Measurements from ENCODE around the gene FNDC1.
"Not testable (repeated sequence)": the region's sequence is repeated elsewhere in the genome, so short reads cannot be mapped to it uniquely, and the experiment has no call there.

FNDC1 gene

GRCh38 chr6:159169193-159169555 is at the start of gene FNDC1:
Gene FNDC1, plus strand, starts transcription at chr6:159169400. Its CDS starts 197 bp downstream, at chr6:159169597.
- peak; percentile 92 for DNase-seq (ENCODE audit: low spot score)

- no peak for DNase-seq (ENCODE audit: low spot score)
These were observed 49.4 kb upstream of the FNDC1 start for GRCh38 chr6:159119791-159120190.

GRCh38 chr6:159121486-159121885 is 47.7 kb upstream of the FNDC1 start:
- no peak for DNase-seq (ENCODE audit: low spot score)

GRCh38 chr6:159122453-159122852 is 46.7 kb upstream of the FNDC1 start:
- DNase-seq (ENCODE audit: low spot score), result no peak

GRCh38 chr6:159123831-159124230 is 45.4 kb upstream of the FNDC1 start:
- not testable (repeated sequence) for DNase-seq (ENCODE audit: low spot score)

- no peak for DNase-seq (ENCODE audit: low spot score)
These were observed 44.1 kb upstream of the FNDC1 start for GRCh38 chr6:159125014-159125609.

- DNase-seq (ENCODE audit: low spot score), result no peak
These were observed 43.2 kb upstream of the FNDC1 start for GRCh38 chr6:159125951-159126352.

GRCh38 chr6:159126590-159126989 is 42.6 kb upstream of the FNDC1 start:
- no peak for DNase-seq (ENCODE audit: low spot score)

- DNase-seq (ENCODE audit: low spot score), result no peak
These were observed 41.5 kb upstream of the FNDC1 start for GRCh38 chr6:159127701-159128100.

- no peak for DNase-seq (ENCODE audit: low spot score)
These were observed 40.2 kb upstream of the FNDC1 start for GRCh38 chr6:159128978-159129377.

- no peak for DNase-seq (ENCODE audit: low spot score)
These were observed 38.4 kb upstream of the FNDC1 start for GRCh38 chr6:159130846-159131245.

- DNase-seq (ENCODE audit: low spot score), result no peak
These were observed 37.5 kb upstream of the FNDC1 start for GRCh38 chr6:159131709-159132108.

- DNase-seq (ENCODE audit: low spot score), result no peak
These were observed 36.5 kb upstream of the FNDC1 start for GRCh38 chr6:159132664-159133063.

GRCh38 chr6:159134701-159135364 is 34.4 kb upstream of the FNDC1 start:
- peak; percentile 82 for DNase-seq (ENCODE audit: low spot score)

GRCh38 chr6:159137676-159138075 is 31.5 kb upstream of the FNDC1 start:
- DNase-seq (ENCODE audit: low spot score), result no peak

- DNase-seq (ENCODE audit: low spot score), result no peak
These were observed 26.7 kb upstream of the FNDC1 start for GRCh38 chr6:159142531-159142930.

- no peak for DNase-seq (ENCODE audit: low spot score)
These were observed 20.6 kb upstream of the FNDC1 start for GRCh38 chr6:159148641-159149040.

- no peak for DNase-seq (ENCODE audit: low spot score)
These were observed 19.6 kb upstream of the FNDC1 start for GRCh38 chr6:159149641-159150040.

- peak; percentile 62 for DNase-seq (ENCODE audit: low spot score)
These were observed 17.8 kb upstream of the FNDC1 start for GRCh38 chr6:159151266-159151855.

GRCh38 chr6:159152041-159152440 is 17.2 kb upstream of the FNDC1 start:
- no peak for DNase-seq (ENCODE audit: low spot score)

- no peak for DNase-seq (ENCODE audit: low spot score)
These were observed 16.4 kb upstream of the FNDC1 start for GRCh38 chr6:159152782-159153181.

- no peak for DNase-seq (ENCODE audit: low spot score)
These were observed 13.5 kb upstream of the FNDC1 start for GRCh38 chr6:159155679-159156078.

GRCh38 chr6:159156089-159156488 is 13.1 kb upstream of the FNDC1 start:
- DNase-seq (ENCODE audit: low spot score), result no peak

- no peak for DNase-seq (ENCODE audit: low spot score)
These were observed 11.8 kb upstream of the FNDC1 start for GRCh38 chr6:159157431-159157830.
